ENCODE results near the gene MROH2A. TPM values are rescaled to one million over a fixed set of nuclear protein-coding genes. Genes with fewer than 3 reads are reported as not detected.

Gene MROH2A
- total RNA-seq, 1 experiment from 2014 or later = 1.4 TPM

DNA sequence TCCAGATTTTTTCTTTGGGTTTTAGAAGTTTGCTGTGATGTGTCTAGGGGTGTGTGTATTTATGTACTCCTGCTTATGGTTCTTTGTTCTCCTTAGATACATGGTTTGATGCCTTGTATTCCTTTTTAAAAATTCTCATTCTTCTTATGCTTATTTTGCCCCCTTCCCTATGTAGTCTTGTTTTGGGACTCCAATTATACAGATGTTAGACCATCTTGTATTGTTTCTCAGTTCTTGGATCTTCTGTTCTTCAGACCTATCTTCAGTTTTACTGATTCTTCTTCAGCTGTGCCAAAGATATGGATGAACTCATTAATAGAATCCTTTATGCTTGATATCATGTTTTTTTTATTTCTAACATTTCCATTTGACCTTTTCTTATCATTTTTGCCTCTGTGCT, 104.2 kb downstream of the MROH2A start:
- intact Hi-C loops (cut with micrococcal nuclease; ENCODE audit: unreplicated experiment) = no loop called here
- peaks cover 13% of the 10 kb centered on the region; the same call in 1 of the 2 replicates for H3K9me3 ChIP-seq (ENCODE audit: insufficient read depth, low read depth)
- H3F3A ChIP-seq (ENCODE audit: insufficient read depth, low read depth) = no peaks in the 10 kb centered on the region
- H4K20me1 ChIP-seq (ENCODE audit: insufficient read depth) = no peaks in the 10 kb centered on the region
- no peak for DNase-seq
- TF ChIP-seq, protein P1, sequence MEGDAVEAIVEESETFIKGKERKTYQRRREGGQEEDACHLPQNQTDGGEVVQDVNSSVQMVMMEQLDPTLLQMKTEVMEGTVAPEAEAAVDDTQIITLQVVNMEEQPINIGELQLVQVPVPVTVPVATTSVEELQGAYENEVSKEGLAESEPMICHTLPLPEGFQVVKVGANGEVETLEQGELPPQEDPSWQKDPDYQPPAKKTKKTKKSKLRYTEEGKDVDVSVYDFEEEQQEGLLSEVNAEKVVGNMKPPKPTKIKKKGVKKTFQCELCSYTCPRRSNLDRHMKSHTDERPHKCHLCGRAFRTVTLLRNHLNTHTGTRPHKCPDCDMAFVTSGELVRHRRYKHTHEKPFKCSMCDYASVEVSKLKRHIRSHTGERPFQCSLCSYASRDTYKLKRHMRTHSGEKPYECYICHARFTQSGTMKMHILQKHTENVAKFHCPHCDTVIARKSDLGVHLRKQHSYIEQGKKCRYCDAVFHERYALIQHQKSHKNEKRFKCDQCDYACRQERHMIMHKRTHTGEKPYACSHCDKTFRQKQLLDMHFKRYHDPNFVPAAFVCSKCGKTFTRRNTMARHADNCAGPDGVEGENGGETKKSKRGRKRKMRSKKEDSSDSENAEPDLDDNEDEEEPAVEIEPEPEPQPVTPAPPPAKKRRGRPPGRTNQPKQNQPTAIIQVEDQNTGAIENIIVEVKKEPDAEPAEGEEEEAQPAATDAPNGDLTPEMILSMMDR (conservative IDR thresholded peaks at IDR 0.05) = no peak
- TF ChIP-seq EZH2 (IDR thresholded peaks at IDR 0.05; ENCODE audit: low read depth) = no peak
- no peaks in the 10 kb centered on the region for H3K9me2 ChIP-seq (ENCODE audit: insufficient read depth)
- ChIA-PET POLR2A (ENCODE audit: unreplicated experiment) (no interaction called here), CTCF (no interaction called here)
- no peaks in the 10 kb centered on the region for H3K36me3 ChIP-seq (ENCODE audit: low read depth)
- H3K27me3 ChIP-seq (ENCODE audit: insufficient read depth, low read depth) = peaks cover 15% of the 10 kb centered on the region; the same call in 1 of the 2 replicates
- H3K4me1 ChIP-seq (replicated peaks; ENCODE audit: insufficient read depth) = no peaks in the 10 kb centered on the region
- H3K27ac ChIP-seq = no peak overlapping the region
- H3K4me2 ChIP-seq = no peak overlapping the region
- H3K79me2 ChIP-seq (ENCODE audit: low read depth) = no peaks in the 10 kb centered on the region
- H2AFZ ChIP-seq = no peak overlapping the region
- H3K4me3 ChIP-seq = no peak overlapping the region
- BruUV-seq (replicated peaks) = no TSS peak

Other genes with a start within 250 kb of the MROH2A start
- gene USP40, start 211.5 kb upstream of the MROH2A start, total RNA-seq (2021) = 116 and 127 TPM in 2 replicates
- gene UGT1A8, start 160.7 kb upstream of the MROH2A start, total RNA-seq (2021) = 0.17 and 0.20 TPM in 2 replicates
- gene UGT1A10, start 141.9 kb upstream of the MROH2A start, total RNA-seq (2021) = not detected in 2 replicates
- not detected in 2 replicates for gene UGT1A9, start 106.4 kb upstream of the MROH2A start, total RNA-seq (2021)
- gene UGT1A7, start 96.4 kb upstream of the MROH2A start, total RNA-seq (2021) = 20.3 and 26.7 TPM in 2 replicates
- gene UGT1A6, start 85.4 kb upstream of the MROH2A start, total RNA-seq (2021) = 549 and 643 TPM in 2 replicates
- 71.3 and 91.2 TPM in 2 replicates for gene UGT1A5, start 65.4 kb upstream of the MROH2A start, total RNA-seq (2021)
- 73.6 and 93.0 TPM in 2 replicates for gene UGT1A4, start 59.6 kb upstream of the MROH2A start, total RNA-seq (2021)
- 60.3 and 67.1 TPM in 2 replicates for gene UGT1A3, start 49.3 kb upstream of the MROH2A start, total RNA-seq (2021)
- 64.8 and 70.5 TPM in 2 replicates for gene UGT1A1, start 18.1 kb upstream of the MROH2A start, total RNA-seq (2021)
- gene HJURP, start 76.2 kb downstream of the MROH2A start, total RNA-seq (2021) = 109 TPM in 2 replicates
- gene TRPM8, start 139.0 kb downstream of the MROH2A start, total RNA-seq (2021) = 0.48 and 2.1 TPM in 2 replicates

All from PC-9 (cell line).